ENCODE measurements around the gene FCN1.
"Not testable (repeated sequence)": the region's sequence is repeated elsewhere in the genome, so short reads cannot be mapped to it uniquely, and the experiment has no call there.

FCN1 gene

GRCh38 chr9:134917431-134918373 lies at the start of gene FCN1:
TSS of gene FCN1 (minus strand) at chr9:134917912. CDS start at chr9:134917871, 41 bp downstream.
- DNase-seq: no peak

- DNase-seq: peak; percentile 7
Measured at GRCh38 chr9:134966697-134967546, 49.2 kb upstream of the FCN1 start.

- DNase-seq: no peak
Measured at GRCh38 chr9:134966270-134966669, 48.6 kb upstream of the FCN1 start.

GRCh38 chr9:134965851-134966250 lies 48.1 kb upstream of the FCN1 start:
- DNase-seq: no peak

- DNase-seq: peak; percentile 3
Measured at GRCh38 chr9:134965411-134965810, 47.7 kb upstream of the FCN1 start.

- peak; percentile 7 for DNase-seq
Measured at GRCh38 chr9:134964271-134965055, 46.8 kb upstream of the FCN1 start.

GRCh38 chr9:134963546-134963945 lies 45.8 kb upstream of the FCN1 start:
- DNase-seq: peak; percentile 6

- DNase-seq: peak; percentile 8
Measured at GRCh38 chr9:134962973-134963364, 45.3 kb upstream of the FCN1 start.

GRCh38 chr9:134962065-134962972 lies 44.6 kb upstream of the FCN1 start:
- DNase-seq: peak; percentile 4

GRCh38 chr9:134961331-134962064 lies 43.8 kb upstream of the FCN1 start:
- DNase-seq: no peak

GRCh38 chr9:134960701-134961181 lies 43.0 kb upstream of the FCN1 start:
- no peak for DNase-seq

GRCh38 chr9:134959971-134960310 lies 42.2 kb upstream of the FCN1 start:
- no peak for DNase-seq

GRCh38 chr9:134959126-134959970 lies 41.6 kb upstream of the FCN1 start:
- no peak for DNase-seq

GRCh38 chr9:134957945-134958227 lies 40.2 kb upstream of the FCN1 start:
- no peak for DNase-seq

GRCh38 chr9:134957165-134957944 lies 39.6 kb upstream of the FCN1 start:
- DNase-seq: no peak

GRCh38 chr9:134956387-134956786 lies 38.7 kb upstream of the FCN1 start:
- DNase-seq: not testable (repeated sequence)

GRCh38 chr9:134955801-134956200 lies 38.1 kb upstream of the FCN1 start:
- no peak for DNase-seq

- no peak for DNase-seq
Measured at GRCh38 chr9:134955156-134955555, 37.4 kb upstream of the FCN1 start.

GRCh38 chr9:134951994-134952393 lies 34.3 kb upstream of the FCN1 start:
- DNase-seq: no peak
